BE2C (cell line): ENCODE data around the gene AFMID.
A peak's percentile ranks its signal among the peaks of the same experiment; 100 is the strongest.
"Not testable (repeated sequence)": the region's sequence is repeated elsewhere in the genome, so short reads cannot be mapped to it uniquely, and the experiment has no call there.

Source experiments
- DNase-seq: peaks from one replicate; pipeline ENCODE4 v3.0.0-alpha.2; 2020
- H3K27me3 ChIP-seq: fragments of 250-450 bp; sonication (Bioruptor Pico); 2 replicates; pipeline ENCODE4 v1.5.1; 2020; ENCODE audit warnings: mild to moderate bottlenecking
- H3K36me3 ChIP-seq: fragments of 250-450 bp; sonication (Bioruptor Pico); 2 replicates; pipeline ENCODE4 v1.5.1; 2020; ENCODE audit warnings: mild to moderate bottlenecking
- H3K4me1 ChIP-seq: fragments of 250-450 bp; sonication (Bioruptor Pico); 2 replicates; pipeline ENCODE4 v1.5.1; 2020
- H3K4me3 ChIP-seq: 2 replicates; pipeline ENCODE4 v1.5.1; 2011; ENCODE audit warnings: low read depth, low read length
- H3K9me3 ChIP-seq: fragments of 250-450 bp; sonication (Bioruptor Pico); 2 replicates; pipeline ENCODE4 v1.5.1; 2020
- CTCF ChIP-seq: IDR thresholded peaks from 2 replicates; pipeline ENCODE4 v1.5.1; 2012; ENCODE audit warnings: mild to moderate bottlenecking, low read depth, low read length

AFMID gene

GRCh38 chr17:78166416-78166815, 20.7 kb upstream of the AFMID start:
- H3K36me3 ChIP-seq: no peaks in the 10 kb centered on the region
- TF ChIP-seq CTCF: no peak
- no peaks in the 10 kb centered on the region for H3K9me3 ChIP-seq
- no peaks in the 10 kb centered on the region for H3K27me3 ChIP-seq
- H3K4me1 ChIP-seq: no peaks in the 10 kb centered on the region
- no peak overlapping the region for H3K4me3 ChIP-seq
- no peak for DNase-seq

GRCh38 chr17:78168242-78168902, 18.8 kb upstream of the AFMID start, which contains the start of gene SYNGR2:
SYNGR2 (plus strand) TSS chr17:78168581; CDS start chr17:78168617, 36 bp downstream.
- peak; percentile 92 for DNase-seq
- Histone ChIP-seq H3K4me1 (no peaks in the 10 kb centered on the region), H3K4me3 (peak within 1 kb of the TSS; percentile 57), H3K36me3 (no peaks in the 10 kb centered on the region), H3K9me3 (no peaks in the 10 kb centered on the region), H3K27me3 (no peaks in the 10 kb centered on the region)
- no peak for TF ChIP-seq CTCF

GRCh38 chr17:78168903-78169793, 18.0 kb upstream of the AFMID start:
- peak; percentile 56 for DNase-seq
- no peaks in the 10 kb centered on the region for H3K4me1 ChIP-seq

GRCh38 chr17:78170692-78171590, 16.2 kb upstream of the AFMID start:
- H3K36me3 ChIP-seq: peaks cover 13% of the 10 kb centered on the region
- TF ChIP-seq CTCF: no peak
- DNase-seq: no peak
- H3K27me3 ChIP-seq: no peaks in the 10 kb centered on the region
- no peaks in the 10 kb centered on the region for H3K9me3 ChIP-seq
- H3K4me3 ChIP-seq: no peak overlapping the region
- no peaks in the 10 kb centered on the region; the same call in 1 of the 2 replicates for H3K4me1 ChIP-seq

More at GRCh38 chr17:78168903-78169793, 18.0 kb upstream of the AFMID start:
- peaks cover 1% of the 10 kb centered on the region for H3K36me3 ChIP-seq
- no peak for TF ChIP-seq CTCF
- H3K27me3 ChIP-seq: no peaks in the 10 kb centered on the region
- no peaks in the 10 kb centered on the region for H3K9me3 ChIP-seq
- H3K4me3 ChIP-seq: peak overlapping the region; percentile 57

GRCh38 chr17:78171591-78172248, 15.4 kb upstream of the AFMID start:
- H3K27me3 ChIP-seq, H3K4me3 ChIP-seq, DNase-seq, H3K4me1 ChIP-seq, H3K9me3 ChIP-seq: not testable (repeated sequence)
- peaks cover 13% of the 10 kb centered on the region for H3K36me3 ChIP-seq
